IPS-NIHi11 (cell line): ENCODE results near the gene GOSR2.
"Not testable (repeated sequence)": the region's sequence is repeated elsewhere in the genome, so short reads cannot be mapped to it uniquely, and the experiment has no call there.

ENCODE experiments used
- DNase-seq: peaks from one replicate; pipeline ENCODE4 v3.0.0; 2012; ENCODE audit warnings: mixed read lengths, low spot score

GOSR2 gene

DNA sequence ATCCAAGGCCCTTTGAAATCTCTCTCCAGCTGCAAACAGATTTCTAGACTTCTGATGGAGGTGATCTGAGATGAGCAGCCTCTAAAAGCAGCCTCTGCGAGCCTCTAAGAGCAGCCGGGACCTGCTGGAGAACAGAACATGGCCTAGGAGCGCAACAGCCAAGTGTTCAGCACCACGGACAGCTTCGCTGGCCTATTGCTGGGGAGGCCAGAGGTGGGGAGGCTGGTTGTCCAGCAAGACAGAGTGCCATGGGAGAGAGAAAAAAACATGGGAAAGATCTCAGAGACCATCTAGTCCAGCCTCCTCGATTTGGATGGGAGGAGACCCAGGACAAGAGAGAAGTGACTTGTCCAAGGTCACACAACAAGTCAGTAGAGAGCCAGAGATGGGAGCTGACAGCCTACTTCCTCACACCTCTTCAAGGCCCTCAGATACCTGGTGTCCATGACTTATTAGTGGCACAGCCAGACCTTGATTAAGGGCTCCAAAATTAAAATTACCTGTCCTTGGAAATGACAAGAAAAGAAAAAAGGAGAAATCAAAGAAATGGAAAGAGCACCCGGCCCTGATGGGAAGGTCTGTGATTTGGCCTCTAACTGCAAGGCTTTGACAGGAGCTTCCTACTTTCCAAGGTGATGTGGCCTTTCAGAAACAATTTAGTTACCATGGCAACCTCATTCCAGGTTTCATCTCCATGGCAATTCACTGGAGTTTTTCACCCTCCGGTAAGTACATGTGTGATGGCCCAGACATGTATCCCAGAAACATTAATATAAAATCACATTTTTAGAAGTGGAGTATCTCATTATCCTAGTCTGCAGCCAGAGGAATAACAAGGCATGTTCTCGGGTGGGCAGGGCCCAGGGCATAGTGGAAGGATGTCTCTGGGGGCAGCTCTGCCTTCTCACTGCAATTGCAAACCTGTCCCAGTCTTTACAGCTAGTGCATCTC is 41.6 kb downstream of the GOSR2 start:
- peak; percentile 84 for DNase-seq

GRCh38 chr17:46968224-46968834 is 45.4 kb downstream of the GOSR2 start:
- no peak for DNase-seq

DNA sequence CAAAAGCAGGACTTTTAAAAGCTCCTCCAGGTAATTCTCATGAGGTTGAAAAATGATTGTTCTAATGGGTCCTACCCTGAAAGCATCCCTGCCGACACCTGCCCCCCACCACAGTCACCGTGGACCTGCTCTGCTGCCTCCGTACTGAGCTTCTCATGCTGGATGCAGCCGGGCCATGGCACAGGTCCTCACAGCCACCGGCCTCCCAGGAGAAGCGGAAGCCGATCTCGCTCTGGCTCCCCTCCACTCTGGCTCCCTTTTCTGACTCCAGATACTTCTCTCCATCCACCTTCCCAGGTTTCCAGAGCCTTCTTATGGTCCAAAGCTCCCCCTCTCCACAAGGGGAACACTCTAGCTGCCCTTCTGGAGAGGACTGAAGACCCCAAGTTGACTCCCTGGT is 45.9 kb downstream of the GOSR2 start:
- no peak for DNase-seq

- no peak for DNase-seq
Observed at GRCh38 chr17:46971647-46972300, 48.8 kb downstream of the GOSR2 start.

GRCh38 chr17:46972346-46972745 is 49.4 kb downstream of the GOSR2 start:
- no peak for DNase-seq

GRCh38 chr17:46974086-46974485 is 51.1 kb downstream of the GOSR2 start:
- DNase-seq = no peak

- DNase-seq = no peak
Observed at GRCh38 chr17:46975287-46975686, 52.3 kb downstream of the GOSR2 start.

- DNase-seq = no peak
Observed at GRCh38 chr17:46976626-46977270, 53.8 kb downstream of the GOSR2 start.

- DNase-seq = peak; percentile 79
Observed at GRCh38 chr17:46977348-46977747, 54.4 kb downstream of the GOSR2 start.

GRCh38 chr17:46977750-46978488 is 55.0 kb downstream of the GOSR2 start:
- DNase-seq = no peak

GRCh38 chr17:46978489-46979146 is 55.7 kb downstream of the GOSR2 start:
- no peak for DNase-seq

DNA sequence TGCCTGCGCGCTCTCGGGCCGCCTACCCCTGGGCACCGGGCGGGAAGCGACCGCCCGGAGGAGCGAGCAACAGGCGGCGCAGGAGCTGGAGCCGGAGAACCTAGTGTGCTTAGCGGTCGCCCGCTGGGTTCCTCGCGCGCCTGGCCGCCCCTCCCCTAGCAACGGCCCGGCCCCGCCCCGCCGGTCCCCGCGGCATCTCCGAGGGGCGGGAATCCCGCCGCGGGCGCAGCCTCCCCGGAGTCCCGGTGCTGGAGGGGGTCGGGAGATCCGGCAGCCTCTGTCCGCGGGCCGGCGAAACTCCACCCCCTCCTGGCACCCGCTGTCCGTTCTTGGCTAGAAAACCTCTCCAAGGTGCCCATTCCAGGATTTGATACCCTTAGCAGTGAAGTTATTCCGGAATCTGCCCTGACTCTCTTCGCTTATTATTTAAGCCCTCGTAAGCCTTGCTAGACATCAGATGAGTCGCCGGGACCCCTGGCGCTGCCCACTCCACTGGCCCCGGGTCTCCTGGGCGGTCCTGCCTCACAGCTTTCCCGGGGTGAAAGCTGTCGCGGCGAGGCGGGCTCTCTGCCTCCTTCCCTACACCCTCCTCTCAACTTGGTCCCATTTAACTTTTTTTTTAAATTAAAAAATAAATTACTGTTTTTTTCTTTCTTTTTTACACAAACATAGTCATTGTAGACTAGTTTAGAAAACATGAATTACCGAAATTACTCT is 56.3 kb downstream of the GOSR2 start, which contains the start of gene RPRML:
TSS of gene RPRML (minus strand) at position 107 of the 717 bp plus-strand sequence. CDS start 246 bp downstream, outside the sequence.
- peak; percentile 57 for DNase-seq

- no peak for DNase-seq
Observed at GRCh38 chr17:46982577-46982976, 59.6 kb downstream of the GOSR2 start.

DNA sequence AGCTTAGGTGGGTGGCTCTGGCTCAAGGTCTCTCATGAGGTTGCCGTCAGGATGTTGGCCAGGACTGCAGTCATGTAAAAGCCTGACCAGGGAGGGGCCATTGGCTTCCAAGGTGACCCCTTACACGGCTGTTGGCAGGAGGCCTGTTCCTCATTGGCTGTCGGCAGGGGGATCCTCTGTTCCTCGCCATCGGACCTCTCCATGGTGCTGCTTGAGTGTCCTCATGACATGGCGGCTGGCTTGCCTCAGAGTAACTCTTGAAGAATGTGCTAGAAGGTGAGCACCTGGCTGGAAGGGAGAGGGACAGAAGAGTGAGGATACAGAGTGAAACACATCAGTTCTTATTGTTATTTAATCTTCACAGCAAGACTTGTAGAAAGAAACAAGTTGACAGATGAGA is 60.8 kb downstream of the GOSR2 start:
- peak; percentile 48 for DNase-seq

DNA sequence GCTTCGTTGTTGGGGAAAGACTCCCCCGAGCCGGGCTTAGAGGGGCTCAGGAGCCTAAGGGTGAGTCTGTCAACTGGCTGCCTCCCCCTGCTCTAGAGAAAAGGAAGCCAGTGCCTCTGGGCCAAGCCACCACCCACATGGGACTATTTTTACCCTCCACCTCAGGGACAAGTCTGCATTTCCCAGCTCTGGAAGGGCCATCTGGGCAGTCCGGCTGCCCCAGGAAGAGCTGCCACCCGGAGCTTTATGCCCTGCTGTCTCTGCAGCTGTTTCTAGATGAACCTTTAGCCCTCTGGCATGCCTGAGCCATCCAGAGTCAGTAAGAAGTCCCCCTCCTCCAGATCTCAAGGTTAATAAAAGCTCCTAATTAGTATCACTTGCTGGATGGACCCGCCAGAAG is 61.4 kb downstream of the GOSR2 start:
- DNase-seq = no peak

GRCh38 chr17:46984892-46985291 is 61.9 kb downstream of the GOSR2 start:
- no peak for DNase-seq

GRCh38 chr17:46986366-46986765 is 63.4 kb downstream of the GOSR2 start:
- DNase-seq = no peak

GRCh38 chr17:46987927-46988326 is 65.0 kb downstream of the GOSR2 start:
- not testable (repeated sequence) for DNase-seq

DNA sequence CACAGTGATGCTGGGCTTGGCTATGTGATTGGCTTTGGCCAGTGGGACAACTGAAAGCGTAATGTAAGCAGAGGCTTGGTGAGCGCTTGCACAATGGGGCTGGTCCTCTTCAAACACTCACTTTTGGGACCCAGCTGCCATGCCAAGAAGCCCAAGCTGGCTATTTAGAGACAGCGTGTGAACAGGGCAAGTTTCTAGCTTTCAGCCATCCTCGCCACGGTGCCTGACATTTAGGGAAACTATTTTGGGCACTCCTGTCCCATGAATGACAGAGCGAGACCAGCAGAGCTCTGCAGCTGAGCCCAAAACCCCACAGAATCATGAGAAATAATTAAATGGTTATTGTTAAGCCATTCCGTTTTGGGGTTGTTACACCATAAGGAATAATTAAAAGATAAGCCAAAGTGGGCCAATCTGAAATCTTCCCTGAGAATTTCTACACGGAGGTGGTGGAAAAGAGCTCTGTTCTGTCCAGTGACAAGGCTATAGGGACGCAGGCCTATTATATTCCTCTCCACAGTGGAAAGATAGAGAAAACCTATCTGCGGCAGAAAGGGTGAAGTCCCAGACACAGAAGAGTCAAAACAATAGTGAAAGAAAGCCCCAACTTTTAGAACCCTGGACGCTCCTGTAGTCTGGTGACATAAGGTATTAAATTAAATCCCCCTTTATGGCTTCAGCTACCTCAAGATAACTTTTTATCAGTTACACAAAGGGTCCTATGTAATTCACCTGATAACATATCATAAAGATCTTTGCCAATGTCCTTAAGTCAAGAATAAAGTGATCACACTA is 66.9 kb downstream of the GOSR2 start:
- DNase-seq = no peak
